ENCODE data around the gene ZNF654. TPM values are rescaled to one million over a fixed set of nuclear protein-coding genes. Genes with fewer than 3 reads are reported as not detected.
A peak's percentile ranks its signal among the peaks of the same experiment; 100 is the strongest.
"Not testable (repeated sequence)": the region's sequence is repeated elsewhere in the genome, so short reads cannot be mapped to it uniquely, and the experiment has no call there.

The ZNF654 gene
- polyA plus RNA-seq, 3 donors = 20.8 to 21.5 (median 20.9) TPM

DNA sequence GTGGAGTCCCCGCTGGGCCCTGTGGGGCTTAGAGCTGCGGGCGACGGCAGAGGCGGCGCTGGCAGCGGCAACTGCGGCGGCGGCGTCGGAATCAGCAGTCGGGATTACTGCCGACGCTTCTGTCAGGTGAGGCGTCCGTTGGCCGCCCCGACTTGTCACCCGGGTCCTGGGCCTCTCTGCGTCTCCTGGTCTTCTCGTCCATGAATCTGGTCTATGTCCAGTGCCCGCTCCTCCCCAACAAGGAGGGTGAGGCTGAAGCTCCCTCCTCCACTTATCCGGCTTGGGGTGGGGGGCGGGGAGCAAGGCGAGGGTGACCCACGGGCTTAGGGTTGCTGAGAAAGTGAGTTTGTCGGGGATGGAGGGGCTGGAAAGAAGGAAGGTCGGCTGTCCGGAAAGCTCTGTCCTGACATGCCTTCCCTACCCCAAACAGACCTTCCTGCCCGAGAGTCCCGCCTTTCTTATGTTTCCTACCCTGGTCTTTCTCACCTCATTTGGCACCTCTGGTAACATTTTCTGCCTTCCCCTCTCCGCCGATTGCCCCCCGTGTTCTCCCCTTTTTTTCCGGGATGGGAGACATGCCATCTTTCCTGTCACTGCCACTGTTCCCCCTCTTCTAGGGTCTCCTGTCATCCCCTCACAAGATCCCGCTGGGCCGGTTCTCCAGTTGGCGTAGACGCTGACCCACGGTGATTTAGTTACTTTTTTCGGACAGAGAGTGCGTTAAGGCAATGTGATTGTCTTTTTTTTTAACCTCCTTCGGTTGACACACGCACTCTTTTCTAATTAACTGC is 520 bp downstream of the ZNF654 start:
- DNase-seq (ENCODE audit: low read depth in 3 of 3, low spot score in 2 of 3) = peak; percentile 7 to 38 (median 25)

DNA sequence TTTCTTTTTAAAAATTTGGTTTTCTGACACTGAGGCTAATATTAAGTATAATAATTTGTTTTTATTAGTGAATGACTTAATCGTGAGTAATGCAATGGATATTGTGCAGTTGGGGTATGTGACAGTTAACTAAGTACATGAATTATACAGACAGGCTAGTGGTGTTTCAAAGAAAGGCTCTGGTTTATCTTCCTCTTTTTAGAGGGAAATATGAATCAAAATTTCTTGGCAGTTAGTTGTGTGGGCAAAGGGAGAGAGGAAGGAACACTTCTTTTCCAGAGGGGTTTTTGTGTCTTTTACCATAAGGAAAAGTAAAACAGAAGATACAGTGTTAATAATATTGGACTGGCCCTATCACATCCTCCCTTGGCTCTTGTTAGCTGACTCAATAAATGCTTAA is 2.7 kb downstream of the ZNF654 start:
- DNase-seq (ENCODE audit: low read depth in 3 of 3, low spot score in 2 of 3) = no peak

DNA sequence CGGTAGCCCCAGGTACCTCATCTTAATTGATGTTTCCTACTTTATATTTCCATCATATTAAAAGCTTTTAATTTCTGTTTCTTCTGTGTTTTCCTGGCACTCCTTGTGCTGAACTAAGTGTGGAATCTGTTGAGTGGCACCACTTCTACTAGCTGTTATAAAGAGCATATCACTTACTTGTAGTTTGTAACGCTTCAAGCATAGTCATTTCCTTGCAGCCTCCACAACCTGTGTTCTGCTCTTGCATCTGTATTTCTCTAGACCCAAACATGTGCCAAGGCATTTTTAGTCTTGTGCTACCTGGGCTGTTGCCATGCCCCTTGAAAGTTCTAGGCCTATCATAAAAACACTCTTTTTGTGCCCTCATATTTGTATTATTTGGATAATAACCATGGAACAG is 16.0 kb downstream of the ZNF654 start:
- no peak for DNase-seq (ENCODE audit: low read depth in 3 of 3, low spot score in 2 of 3)

DNA sequence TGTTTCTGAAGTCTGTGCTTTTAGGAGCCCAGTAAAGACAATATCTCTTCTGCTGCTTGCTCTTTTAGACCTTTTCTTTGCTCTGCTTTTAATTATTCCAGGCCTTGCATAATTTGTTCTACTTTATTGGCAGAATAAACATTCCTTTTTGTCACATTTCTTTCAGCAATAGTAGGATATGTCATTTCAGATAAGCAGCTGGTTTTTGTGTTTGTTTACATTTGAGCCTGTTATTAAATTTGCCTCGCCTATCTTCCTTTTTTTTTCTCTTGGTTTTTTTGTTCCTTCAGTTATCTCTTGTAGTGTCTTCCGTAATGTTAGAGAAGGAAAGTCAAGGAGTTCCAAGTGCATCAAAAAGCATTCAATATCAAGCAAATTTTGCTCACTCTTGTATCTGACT is 16.4 kb downstream of the ZNF654 start:
- no peak for DNase-seq (ENCODE audit: low read depth in 3 of 3, low spot score in 2 of 3)

DNA sequence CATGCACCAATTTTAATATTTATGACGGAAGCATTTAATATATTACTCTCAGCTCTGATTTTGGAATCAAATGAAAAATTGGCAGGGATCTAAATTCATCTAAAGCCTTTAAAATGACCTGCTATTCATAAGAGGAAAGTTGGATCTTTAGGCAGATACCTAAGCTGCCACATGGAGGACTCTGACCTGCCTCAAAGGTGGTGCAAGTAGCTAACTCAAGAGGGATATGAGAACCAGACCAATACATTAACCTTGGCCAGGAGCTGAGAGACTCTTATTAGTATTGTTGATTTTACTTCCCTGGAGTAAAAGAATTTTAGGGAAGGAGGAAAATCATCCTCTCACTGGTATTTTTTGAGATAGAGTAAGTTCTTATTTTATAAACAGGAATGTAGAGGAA is 17.7 kb downstream of the ZNF654 start:
- no peak for DNase-seq (ENCODE audit: low read depth in 3 of 3, low spot score in 2 of 3)

DNA sequence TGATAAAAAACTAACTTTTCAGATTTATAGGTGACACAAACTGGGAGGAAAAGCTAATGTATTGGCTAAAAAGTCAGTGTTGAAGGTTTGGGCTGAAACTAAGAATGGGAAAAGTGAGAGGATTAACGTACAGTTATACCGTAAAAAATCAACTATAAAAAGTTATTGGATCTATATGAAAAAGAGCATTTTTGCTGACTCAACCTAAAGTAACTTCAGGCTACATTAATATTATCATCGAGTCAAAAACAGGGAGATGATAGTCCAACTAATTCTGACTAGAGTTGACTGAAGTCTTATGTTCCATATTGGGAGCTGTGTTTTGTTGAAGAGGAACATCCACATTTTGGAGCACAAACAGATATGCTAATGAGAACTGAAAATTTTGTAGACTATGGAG is 19.9 kb downstream of the ZNF654 start:
- no peak for DNase-seq (ENCODE audit: low read depth in 3 of 3, low spot score in 2 of 3)

DNA sequence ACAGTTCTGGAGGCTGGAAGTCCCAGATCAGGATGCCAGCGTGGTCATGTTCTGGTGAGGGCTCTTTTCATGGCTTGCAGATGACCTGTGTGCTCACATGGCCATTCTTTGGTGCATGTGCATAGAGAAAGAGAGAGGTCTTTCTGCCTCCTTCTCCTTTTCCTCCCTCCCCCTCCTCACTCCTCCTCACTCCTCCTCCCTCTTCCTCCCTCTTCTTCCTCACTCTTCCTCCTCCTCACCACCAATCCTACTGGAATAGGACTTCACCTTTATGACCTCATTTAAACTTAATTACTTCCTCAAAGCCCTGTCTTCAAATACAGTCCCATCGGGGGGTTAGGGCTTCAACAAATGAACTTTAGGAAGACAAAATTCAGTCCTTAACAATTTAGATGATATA is 23.8 kb downstream of the ZNF654 start:
- no peak for DNase-seq (ENCODE audit: low read depth in 3 of 3, low spot score in 2 of 3)

DNA sequence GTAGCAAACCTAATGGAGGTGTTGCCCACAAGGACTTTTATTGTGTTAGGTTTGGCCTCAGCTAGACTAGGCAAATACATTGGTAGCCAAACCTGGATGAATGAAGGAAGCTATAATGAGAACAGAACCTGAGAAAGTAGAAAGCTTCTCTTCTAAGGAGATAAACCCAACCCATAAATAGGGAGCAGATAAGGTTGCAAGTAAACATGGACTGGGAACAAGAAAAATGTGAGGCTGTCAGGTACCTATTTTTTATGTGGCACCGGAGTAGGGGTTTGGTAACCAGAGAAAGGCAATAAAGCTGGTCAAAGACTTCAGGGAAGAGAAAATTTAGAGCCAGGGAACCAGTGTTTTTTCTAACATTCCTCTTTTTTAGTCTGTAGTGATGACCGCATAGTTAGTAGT is 25.0 kb downstream of the ZNF654 start:
- peak; percentile 14 to 56 (median 36) for DNase-seq (ENCODE audit: low read depth in 3 of 3, low spot score in 2 of 3)

DNA sequence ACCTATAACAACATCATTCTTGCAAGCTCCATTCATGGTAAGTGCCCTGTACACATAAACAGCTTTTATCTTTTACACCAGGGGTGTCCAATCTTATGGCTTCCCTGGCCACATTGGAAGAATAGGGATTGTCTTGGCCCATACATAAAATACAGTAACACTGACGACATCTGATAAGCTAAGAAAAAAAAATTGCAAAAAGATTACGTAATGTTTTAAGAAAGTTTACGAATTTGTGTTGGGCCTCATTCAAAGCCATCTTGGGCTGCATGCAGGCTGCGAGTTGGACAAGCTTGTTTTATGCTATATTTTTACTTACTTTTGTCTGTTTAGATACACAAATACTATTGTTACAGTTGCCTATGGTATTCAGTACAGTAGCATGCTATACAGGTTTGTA is 31.6 kb downstream of the ZNF654 start:
- DNase-seq (ENCODE audit: low read depth in 3 of 3, low spot score in 2 of 3) = no peak

DNA sequence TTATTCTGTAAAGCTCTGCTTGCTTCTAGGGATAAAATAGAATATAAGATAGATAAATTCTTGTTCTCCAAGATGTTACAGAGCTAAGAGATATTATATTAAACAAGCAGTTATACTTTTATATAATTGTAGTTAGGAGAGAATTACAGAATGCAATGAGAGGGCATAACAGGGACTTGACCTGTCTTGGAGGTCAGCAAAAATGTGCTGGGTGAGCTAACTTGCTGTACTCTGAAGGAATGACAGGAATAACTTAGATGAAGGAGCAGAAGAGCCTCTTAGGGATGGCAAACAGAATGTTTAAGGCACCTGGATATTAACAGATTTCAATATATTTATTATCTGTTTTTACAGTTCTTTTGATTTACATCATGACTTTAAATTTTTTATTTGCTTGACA is 33.2 kb downstream of the ZNF654 start:
- no peak for DNase-seq (ENCODE audit: low read depth in 3 of 3, low spot score in 2 of 3)

DNA sequence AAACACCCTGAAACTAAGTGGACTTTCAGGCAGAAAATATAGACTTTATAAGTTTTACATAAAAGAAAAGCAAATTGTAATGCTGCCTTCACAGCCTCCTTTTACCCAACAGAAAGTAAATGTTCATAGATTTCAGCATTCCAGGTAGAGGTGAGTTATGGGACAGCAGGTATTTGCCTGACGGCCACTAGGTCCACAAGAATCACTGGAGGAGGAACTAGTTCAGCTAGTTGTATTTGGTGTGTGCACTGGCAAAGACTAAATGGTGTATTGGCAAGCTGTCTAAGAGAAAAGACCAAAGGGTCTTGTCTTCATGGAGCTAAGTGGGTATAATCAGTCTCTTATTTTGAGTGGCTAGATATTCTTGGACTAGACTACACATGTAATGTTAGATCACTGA is 34.2 kb downstream of the ZNF654 start:
- no peak for DNase-seq (ENCODE audit: low read depth in 3 of 3, low spot score in 2 of 3)

DNA sequence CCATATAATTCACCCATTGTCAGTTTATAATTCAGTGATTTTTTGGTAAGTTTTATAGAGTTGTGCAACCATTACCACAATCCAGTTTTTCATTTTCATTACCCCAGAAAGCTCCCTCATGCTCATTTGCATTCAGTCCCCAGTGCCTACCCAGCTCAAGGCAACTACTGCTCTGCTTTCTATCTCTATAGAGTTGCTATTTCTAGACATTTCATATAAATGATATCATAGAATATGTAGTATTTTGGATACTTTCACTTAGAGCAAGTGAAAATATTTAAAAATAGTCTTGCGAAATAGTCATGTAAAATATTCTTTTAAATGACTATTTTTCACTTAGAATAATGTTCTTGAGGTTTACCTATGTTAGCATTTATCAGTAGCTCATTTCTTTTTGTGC is 42.1 kb downstream of the ZNF654 start:
- no peak for DNase-seq (ENCODE audit: low read depth in 3 of 3, low spot score in 2 of 3)

DNA sequence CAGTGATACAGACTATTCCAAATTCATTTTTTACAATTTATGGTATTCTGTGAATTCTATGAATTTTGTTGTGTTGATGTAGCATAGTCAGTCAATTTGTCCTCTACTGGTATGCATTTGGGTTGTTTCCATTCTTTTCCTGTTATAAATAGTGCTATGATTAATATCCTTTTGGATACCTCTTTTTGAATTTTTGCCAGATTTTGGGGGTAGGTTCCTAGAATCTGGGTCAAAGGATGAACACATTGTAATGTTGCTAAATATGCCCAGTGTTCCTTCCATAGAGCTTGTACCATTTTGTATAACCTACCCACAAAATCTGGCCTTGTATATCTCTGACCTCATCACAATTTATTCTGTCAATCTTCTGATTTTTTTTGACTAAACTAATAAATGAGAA is 46.3 kb downstream of the ZNF654 start:
- DNase-seq (ENCODE audit: low read depth in 3 of 3, low spot score in 2 of 3) = no peak

DNA sequence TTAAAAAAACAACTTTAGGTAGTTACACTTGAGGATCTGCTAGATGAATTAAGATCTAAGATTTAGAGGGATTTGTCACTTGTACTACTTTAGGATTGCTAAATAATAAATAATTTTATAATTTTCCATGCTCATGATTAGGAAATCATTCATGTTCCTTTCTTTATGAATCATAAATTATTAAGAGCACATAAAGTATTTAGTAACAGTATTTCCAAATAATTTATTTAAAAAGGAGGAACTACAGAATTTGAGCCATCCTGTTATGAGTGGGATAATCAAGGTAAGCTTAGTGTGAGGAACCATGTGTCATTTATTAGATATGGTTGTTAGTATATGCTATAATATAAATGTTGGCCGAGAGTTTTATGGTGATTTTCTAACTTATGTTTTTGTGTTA is 53.2 kb downstream of the ZNF654 start:
- DNase-seq (ENCODE audit: low read depth in 3 of 3, low spot score in 2 of 3) = no peak

DNA sequence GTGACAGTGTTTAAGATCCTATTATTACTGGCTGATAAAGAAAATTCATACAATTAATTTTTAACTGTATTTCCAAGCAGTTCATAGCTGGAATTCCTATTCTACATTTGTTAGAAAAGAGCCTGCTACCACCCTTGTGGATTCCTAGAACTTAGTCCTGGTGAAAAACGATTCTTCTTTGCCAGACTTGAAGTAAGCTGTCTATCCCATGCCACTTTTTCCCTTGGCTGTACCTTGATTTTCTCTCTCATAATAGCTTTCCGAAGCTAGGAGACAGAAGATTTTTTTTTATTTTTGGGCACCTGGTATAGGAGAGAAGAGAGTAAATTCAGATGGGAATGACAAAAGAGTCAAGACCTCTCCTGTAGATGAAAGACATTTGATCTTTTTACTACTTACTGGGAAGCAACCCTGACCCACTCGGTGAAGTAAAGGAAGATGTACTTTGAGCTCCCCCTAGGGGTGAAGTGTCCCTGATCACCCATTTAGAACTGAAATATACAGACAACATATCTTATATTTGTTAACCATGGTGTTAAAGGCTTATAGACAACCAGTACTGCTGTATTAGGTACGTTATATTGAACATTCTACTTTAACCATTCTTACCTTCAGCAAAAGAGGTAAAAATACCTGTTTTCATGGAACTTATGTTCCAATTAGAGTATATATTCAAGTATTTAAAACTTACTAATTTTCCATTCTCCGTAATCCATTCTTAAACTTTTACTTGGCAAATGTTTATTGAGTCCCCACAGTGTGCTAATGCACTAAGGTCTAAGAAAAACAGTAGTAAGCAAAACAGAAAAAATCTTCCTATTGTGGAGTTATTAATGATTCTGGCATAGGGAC is 54.5 kb downstream of the ZNF654 start:
- DNase-seq (ENCODE audit: low read depth in 3 of 3, low spot score in 2 of 3) = peak; percentile 36 to 54 (median 49)

DNA sequence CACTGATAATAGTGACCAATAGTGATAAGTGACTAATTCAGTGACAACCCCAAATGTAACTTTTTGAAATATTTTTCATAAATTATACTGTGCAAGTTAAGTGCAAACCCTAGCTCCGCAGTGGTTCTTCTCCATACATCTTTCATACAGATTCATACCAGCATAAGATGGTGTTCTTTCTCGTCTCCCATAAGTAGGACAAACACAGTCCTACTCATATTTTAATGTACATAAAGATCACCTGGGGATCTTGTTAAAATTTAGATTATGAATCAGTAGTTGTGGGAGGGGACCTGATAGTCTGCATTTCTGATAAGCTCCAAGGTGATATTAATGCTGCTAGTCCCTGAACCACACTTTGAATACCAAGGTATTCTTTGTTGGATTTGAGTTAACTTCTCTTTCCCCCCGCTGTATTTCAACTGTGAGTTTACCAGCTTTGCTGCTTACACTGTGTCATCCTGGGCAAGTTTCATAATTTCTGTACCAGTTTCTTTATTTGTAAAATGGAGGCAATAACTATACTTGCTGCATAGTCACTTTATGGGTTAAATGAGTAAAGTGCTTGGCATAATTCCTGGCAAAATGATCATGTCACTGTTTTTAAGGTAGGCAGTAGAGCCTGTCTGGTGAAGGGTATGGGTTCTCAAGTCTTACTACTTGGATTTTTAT is 56.0 kb downstream of the ZNF654 start:
- no peak for DNase-seq (ENCODE audit: low read depth in 3 of 3, low spot score in 2 of 3)

DNA sequence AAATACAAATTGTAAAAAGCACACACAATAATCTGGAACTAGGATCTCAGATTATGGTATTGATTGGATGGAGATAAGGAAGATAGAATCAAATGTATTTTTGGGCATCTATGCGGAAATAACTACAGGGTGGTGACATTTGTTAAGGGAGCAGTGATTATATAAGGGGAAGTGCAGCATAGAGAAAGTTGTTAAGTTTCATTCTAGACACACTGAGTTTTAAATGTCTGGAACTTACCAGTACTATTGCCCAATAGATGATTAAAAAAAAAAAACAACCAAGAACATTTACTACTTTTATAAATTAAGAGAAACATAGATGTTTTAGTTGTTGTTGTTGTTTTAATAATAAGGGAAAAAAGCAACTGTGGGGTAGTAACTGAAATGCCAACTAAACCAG is 58.6 kb downstream of the ZNF654 start:
- no peak for DNase-seq (ENCODE audit: low read depth in 3 of 3, low spot score in 2 of 3)

DNA sequence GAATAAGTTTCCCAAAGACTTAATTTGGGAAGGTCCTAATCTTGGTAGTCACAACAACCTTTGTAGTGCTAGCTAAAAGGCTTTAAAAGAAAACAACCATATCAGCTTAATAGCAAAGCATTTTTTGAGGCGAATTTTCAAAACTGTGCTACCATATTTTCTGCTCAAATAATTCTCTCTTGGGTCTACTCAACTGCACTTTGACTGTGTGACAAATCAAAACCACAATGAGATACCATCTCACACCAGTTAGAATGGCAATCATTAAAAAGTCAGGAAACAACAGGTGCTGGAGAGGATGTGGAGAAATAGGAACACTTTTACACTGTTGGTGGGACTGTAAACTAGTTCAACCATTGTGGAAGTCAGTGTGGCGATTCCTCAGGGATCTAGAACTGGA is 59.5 kb downstream of the ZNF654 start:
- not testable (repeated sequence) for DNase-seq (ENCODE audit: low read depth in 3 of 3, low spot score in 2 of 3)

DNA sequence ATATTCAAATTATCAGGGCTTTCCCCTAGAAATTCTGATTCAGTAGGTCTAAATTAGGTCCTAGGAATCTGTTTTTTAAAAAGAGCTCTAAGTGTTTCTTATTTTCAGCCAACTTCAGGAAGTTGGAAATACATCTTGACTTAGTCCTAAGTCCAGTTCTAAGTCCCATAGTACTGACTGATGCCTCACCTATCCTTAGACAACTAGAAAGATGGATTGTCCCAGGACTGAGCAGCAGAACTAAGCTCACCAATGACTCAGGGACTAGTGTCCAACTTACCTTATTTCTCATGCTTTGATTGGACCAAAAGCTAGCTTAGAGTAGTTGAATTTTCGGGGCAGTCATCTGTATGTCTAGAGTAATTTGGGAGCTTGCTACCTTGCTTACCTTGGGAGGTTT is 64.5 kb downstream of the ZNF654 start:
- DNase-seq (ENCODE audit: low read depth in 3 of 3, low spot score in 2 of 3) = no peak

DNA sequence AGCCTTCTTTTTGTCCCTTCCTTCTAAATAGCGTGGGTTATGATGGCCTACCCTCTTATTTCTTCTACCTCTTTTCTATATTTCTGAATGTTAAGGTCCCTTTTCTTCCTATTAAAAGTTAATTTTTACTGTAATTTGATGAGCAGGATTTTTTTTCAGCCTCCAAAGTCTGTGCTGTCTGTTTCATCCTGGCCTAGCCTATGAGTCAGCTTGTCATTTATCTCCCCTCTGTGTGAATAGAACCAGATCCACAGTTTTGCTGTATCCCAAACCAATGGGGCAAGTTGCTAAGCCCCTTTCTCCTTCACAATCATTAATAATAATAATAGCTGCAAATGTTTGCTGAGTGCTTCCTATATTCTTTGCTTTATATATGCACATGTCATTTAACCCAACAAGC is 72.6 kb downstream of the ZNF654 start:
- DNase-seq (ENCODE audit: low read depth in 3 of 3, low spot score in 2 of 3) = no peak

DNA sequence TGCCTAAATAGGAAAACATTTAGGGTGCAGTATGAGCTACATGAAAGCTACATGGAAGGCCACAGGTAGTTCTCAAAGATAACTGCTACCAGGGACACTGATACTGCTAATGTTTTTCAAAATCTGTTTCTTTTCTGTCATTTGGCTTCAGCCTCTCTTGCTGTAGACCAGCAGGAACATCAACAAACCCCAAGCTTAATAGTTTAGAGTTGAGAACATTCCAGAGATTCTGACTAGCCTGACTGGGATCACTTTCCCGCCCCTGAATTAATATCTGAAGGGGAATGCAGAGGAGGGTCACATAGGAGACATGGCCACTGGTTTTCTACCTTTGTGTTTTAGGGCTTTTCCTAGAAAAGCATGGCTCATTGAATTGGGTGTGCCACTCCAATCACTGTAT is 73.8 kb downstream of the ZNF654 start:
- DNase-seq (ENCODE audit: low read depth in 3 of 3, low spot score in 2 of 3) = no peak
